CD4-positive, CD25-positive, alpha-beta regulatory T cell (primary cell): ENCODE results near the gene MOBP. TPM values are rescaled to one million over a fixed set of nuclear protein-coding genes. Genes with fewer than 3 reads are reported as not detected.
"Not testable (repeated sequence)": the region's sequence is repeated elsewhere in the genome, so short reads cannot be mapped to it uniquely, and the experiment has no call there.

Experiments
- ATAC-seq, 2 donors: fragments of 150-1000 bp; cut with Tn5 transposase; one replicate each; pipeline ENCODE4 v1.10.0; 2021; ENCODE audit warnings: low read depth in 2 of 2, moderate number of reproducible peaks in 2 of 2, moderate library complexity in 1 of 2
- DNase-seq, 3 donors: peaks; one replicate each; pipeline versions ENCODE4 v3.0.0 to v3.0.0-alpha.2; 2012 to 2022; ENCODE audit warnings: mixed read lengths in 1 of 3
- H3K27ac ChIP-seq: one replicate; pipeline ENCODE4 v1.7.0; 2013; ENCODE audit warnings: mild to moderate bottlenecking, low read length; ENCODE audit not compliant: insufficient read depth, poor library complexity, severe bottlenecking
- H3K27me3 ChIP-seq: one replicate; pipeline ENCODE4 v1.7.0; 2013; ENCODE audit warnings: low read length; ENCODE audit not compliant: control insufficient read depth, insufficient read depth
- H3K36me3 ChIP-seq: one replicate; pipeline ENCODE4 v1.7.0; 2013; ENCODE audit warnings: mild to moderate bottlenecking, low read length, moderate library complexity; ENCODE audit not compliant: control insufficient read depth, insufficient read depth
- H3K4me1 ChIP-seq: 2 replicates; pipeline ENCODE4 v1.7.0; 2013; ENCODE audit warnings: mild to moderate bottlenecking, low read length; ENCODE audit not compliant: insufficient read depth, control insufficient read depth, poor library complexity, severe bottlenecking
- H3K4me3 ChIP-seq: one replicate; pipeline ENCODE4 v1.7.0; 2013; ENCODE audit warnings: low read depth, mild to moderate bottlenecking, low read length, moderate library complexity
- H3K9me3 ChIP-seq, 2 experiments: 1 replicate in 1 of 2; 2 replicates in 1 of 2; pipeline ENCODE4 v1.7.0; 2013; ENCODE audit warnings: low read length in 2 of 2, mild to moderate bottlenecking in 1 of 2, moderate library complexity in 1 of 2; ENCODE audit not compliant: control insufficient read depth in 2 of 2
- H3K27ac Mint-ChIP-seq, 3 donors: one replicate each; pipeline ENCODE4 v1.8.0; 2020 to 2022; ENCODE audit warnings: mild to moderate bottlenecking in 3 of 3, mixed read lengths in 3 of 3, moderate library complexity in 2 of 3
- H3K27me3 Mint-ChIP-seq: one replicate; pipeline ENCODE4 v1.8.0; 2022; ENCODE audit warnings: mild to moderate bottlenecking, mixed read lengths
- H3K36me3 Mint-ChIP-seq: one replicate; pipeline ENCODE4 v1.8.0; 2020; ENCODE audit warnings: mixed read lengths
- H3K4me1 Mint-ChIP-seq, 4 donors: one replicate each; pipeline ENCODE4 v1.8.0; 2020 to 2022; ENCODE audit warnings: mixed read lengths in 4 of 4, mild to moderate bottlenecking in 1 of 4
- H3K4me3 Mint-ChIP-seq, 4 donors: one replicate each; pipeline ENCODE4 v1.8.0; 2020 to 2022; ENCODE audit warnings: mild to moderate bottlenecking in 4 of 4, mixed read lengths in 4 of 4, moderate library complexity in 3 of 4
- H3K9me3 Mint-ChIP-seq, 7 donors: one replicate each; pipeline ENCODE4 v1.8.0; 2020 to 2022; ENCODE audit warnings: mixed read lengths in 7 of 7, mild to moderate bottlenecking in 3 of 7, moderate library complexity in 2 of 7
- polyA plus RNA-seq, 4 donors: library from polyadenylated mRNA; unstranded; fragments of 300-500 nt; fragmentation: Illumina TruSeq; gene quantifications; one replicate each; pipeline ENCODE4 v1.2.3, GENCODE V29; 2021
- total RNA-seq: library from RNA; stranded (reverse); gene quantifications from one replicate; pipeline ENCODE4 v1.2.3, GENCODE V29; 2022

Gene MOBP
- total and polyA plus RNA-seq, 5 donors from 2014 or later, result not detected

DNA sequence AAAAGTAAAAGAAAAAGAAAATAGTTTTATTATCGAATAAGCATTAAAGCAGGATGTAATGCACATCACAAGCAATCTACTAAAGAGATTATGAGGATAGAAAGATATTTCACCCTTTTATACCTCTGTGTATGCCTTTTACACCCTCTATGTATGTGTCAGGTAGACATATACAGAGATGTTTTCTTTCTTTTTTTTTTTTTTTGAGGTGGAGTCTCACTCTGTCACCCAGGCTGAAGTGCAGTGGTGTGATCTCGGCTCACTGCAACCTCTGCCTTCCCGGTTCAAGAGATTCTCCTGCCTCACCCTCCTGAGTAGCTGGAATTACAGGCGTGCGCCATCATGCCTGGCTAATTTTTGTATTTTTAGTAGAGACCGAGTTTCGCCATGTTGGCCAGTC lies 13.6 kb upstream of the MOBP start:
- not testable (repeated sequence) for ATAC-seq, H3K27ac Mint-ChIP-seq, H3K9me3 ChIP-seq, H3K36me3 ChIP-seq, DNase-seq, H3K4me3 Mint-ChIP-seq, H3K9me3 Mint-ChIP-seq, H3K36me3 Mint-ChIP-seq, H3K4me3 ChIP-seq, H3K27ac ChIP-seq, H3K4me1 Mint-ChIP-seq, H3K27me3 ChIP-seq, H3K4me1 ChIP-seq
- H3K27me3 Mint-ChIP-seq, result peaks cover 40% of the 10 kb centered on the region

DNA sequence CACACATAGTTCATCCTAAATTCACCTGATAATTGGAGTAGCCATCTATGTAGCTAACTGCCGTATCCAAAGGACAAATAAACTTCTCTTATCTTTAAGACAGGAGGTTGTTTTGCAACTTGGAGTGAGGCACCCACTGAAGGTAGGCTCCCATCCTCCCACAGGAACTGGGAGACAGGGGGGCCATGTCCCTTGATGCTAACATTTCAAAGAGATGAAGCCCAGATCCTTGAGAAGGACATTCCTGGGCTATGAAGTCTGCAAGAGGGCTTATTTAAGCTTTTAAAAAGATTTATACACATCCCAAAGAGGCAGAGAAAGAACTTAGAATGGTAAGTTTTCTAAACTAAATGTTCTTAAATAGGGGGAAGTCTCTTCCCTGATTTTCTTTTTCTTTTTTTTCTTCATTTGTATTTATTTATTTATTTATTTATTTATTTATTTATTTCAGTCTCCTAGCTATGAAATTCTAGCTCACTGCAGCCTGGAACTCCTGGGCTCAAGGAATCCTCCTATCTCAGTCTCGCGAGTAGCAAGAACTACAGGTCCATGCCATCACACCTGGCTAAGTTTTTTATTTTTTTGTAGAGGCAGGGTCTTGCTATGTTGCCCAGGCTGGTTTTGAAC lies 12.8 kb upstream of the MOBP start:
- Mint-ChIP-seq H3K27me3 (peaks cover 44% of the 10 kb centered on the region), H3K36me3 (no peaks in the 10 kb centered on the region), H3K9me3 (peaks cover 0 to 2% (median 0%) of the 10 kb centered on the region in 7 donors), H3K27ac (no peak overlapping the region), H3K4me1 (no peaks in the 10 kb centered on the region), H3K4me3 (no peak overlapping the region)
- H3K9me3 ChIP-seq, result no peaks in the 10 kb centered on the region
- ATAC-seq (no peak), DNase-seq (no peak)
- H3K36me3 ChIP-seq, result no peaks in the 10 kb centered on the region
- no peak overlapping the region for H3K27ac ChIP-seq
- no peaks in the 10 kb centered on the region for H3K4me1 ChIP-seq
- H3K4me3 ChIP-seq, result no peak overlapping the region
- H3K27me3 ChIP-seq, result peaks cover 6% of the 10 kb centered on the region

DNA sequence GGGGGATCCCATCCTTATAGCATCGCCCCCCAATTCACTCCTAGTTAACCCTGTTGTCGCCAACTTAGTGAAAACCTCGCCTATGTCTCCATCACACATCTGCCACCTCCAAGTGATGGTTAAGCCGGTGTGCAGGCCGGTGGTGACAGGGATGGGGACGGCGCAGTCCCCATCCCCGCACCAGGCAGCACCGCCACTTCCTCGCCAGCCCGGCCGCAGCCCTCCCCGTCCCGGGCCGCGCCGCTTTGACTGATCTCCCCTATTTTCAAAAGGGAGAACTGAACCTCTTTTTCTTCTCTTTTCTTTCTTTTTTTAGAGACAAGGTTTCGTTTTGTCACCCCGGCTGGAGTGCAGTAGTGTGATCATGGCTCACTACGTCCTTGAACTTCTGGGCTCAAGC lies 11.3 kb upstream of the MOBP start:
- peaks cover 6% of the 10 kb centered on the region for H3K27me3 ChIP-seq
- H3K4me1 ChIP-seq, result no peaks in the 10 kb centered on the region
- H3K27ac ChIP-seq, result no peak overlapping the region
- H3K9me3 ChIP-seq, result no peaks in the 10 kb centered on the region
- H3K36me3 ChIP-seq, result no peaks in the 10 kb centered on the region
- no peak overlapping the region for H3K27ac Mint-ChIP-seq
- no peak overlapping the region for H3K4me3 ChIP-seq
- no peaks in the 10 kb centered on the region for H3K4me1 Mint-ChIP-seq
- ATAC-seq (no peak), DNase-seq (no peak)
- H3K4me3 Mint-ChIP-seq, result no peak overlapping the region
- H3K9me3 Mint-ChIP-seq, result peaks cover 0 to 2% (median 0%) of the 10 kb centered on the region in 7 donors
- H3K36me3 Mint-ChIP-seq, result no peaks in the 10 kb centered on the region
- H3K27me3 Mint-ChIP-seq, result peaks cover 44% of the 10 kb centered on the region

- Mint-ChIP-seq H3K27me3 (peaks cover 43% of the 10 kb centered on the region), H3K27ac (no peak overlapping the region), H3K4me1 (no peaks in the 10 kb centered on the region), H3K36me3 (no peaks in the 10 kb centered on the region), H3K4me3 (no peak overlapping the region), H3K9me3 (peaks cover 0 to 2% (median 0%) of the 10 kb centered on the region in 7 donors)
- H3K27me3 ChIP-seq, result peaks cover 6% of the 10 kb centered on the region
- H3K36me3 ChIP-seq, result no peaks in the 10 kb centered on the region
- no peak overlapping the region for H3K4me3 ChIP-seq
- H3K4me1 ChIP-seq, result no peaks in the 10 kb centered on the region
- H3K9me3 ChIP-seq, result no peaks in the 10 kb centered on the region
- ATAC-seq (no peak), DNase-seq (no peak)
- H3K27ac ChIP-seq, result no peak overlapping the region
These were observed 10.1 kb upstream of the MOBP start for GRCh38 chr3:39457361-39457760.

DNA sequence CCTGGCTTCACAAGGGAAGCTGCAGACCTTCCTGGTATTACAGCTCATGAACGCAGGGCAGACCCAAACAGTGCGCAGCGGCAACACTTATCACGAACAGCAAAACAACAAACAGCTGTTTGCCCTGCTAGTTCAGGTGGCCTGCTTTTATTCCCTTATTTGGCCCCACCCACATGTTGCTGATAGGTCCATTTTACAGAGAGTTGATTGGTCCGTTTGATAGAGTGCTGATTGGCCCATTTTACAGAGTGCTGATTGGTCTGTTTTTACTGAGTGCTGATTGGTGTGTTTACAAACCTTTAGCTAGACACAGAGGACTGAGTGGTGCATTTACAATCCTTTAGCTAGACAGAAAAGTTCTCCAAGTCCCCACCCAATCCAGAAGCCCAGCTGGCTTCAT lies 8.9 kb upstream of the MOBP start:
- DNase-seq, H3K27ac Mint-ChIP-seq, H3K36me3 ChIP-seq, H3K4me3 Mint-ChIP-seq, H3K36me3 Mint-ChIP-seq, H3K4me1 Mint-ChIP-seq, H3K9me3 Mint-ChIP-seq, H3K4me1 ChIP-seq, H3K9me3 ChIP-seq, ATAC-seq, H3K4me3 ChIP-seq, H3K27me3 ChIP-seq, H3K27ac ChIP-seq: not testable (repeated sequence)
- peaks cover 50% of the 10 kb centered on the region for H3K27me3 Mint-ChIP-seq

DNA sequence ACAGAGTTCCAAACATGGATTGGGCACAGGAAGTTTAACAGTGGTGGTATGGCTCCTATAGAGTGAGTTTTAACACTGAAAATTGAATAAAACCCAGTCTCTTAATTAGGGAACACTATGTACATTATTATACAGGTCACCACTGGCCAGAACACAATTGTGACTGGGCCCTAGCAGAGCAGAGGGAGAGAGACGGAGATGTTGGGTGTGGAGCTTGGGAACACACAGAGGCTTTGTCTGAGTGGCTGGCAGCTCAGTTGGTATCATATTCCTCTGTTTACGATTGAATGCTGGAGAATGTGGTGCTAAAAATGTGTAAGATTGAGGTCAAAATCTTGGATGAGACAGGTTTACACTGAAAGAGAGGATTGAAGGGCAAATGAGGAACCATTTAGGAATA lies 6.8 kb upstream of the MOBP start:
- no peak for DNase-seq
- Mint-ChIP-seq H3K4me1 (no peaks in the 10 kb centered on the region), H3K27me3 (peaks cover 41% of the 10 kb centered on the region), H3K4me3 (no peak overlapping the region), H3K36me3 (no peaks in the 10 kb centered on the region), H3K27ac (no peak overlapping the region), H3K9me3 (no peaks in the 10 kb centered on the region)
- no peak for ATAC-seq
- H3K36me3 ChIP-seq, result no peaks in the 10 kb centered on the region
- no peaks in the 10 kb centered on the region for H3K4me1 ChIP-seq
- no peak overlapping the region for H3K27ac ChIP-seq
- H3K4me3 ChIP-seq, result no peak overlapping the region
- H3K9me3 ChIP-seq, result no peaks in the 10 kb centered on the region
- peaks cover 4% of the 10 kb centered on the region for H3K27me3 ChIP-seq

- H3K27ac Mint-ChIP-seq, result no peak overlapping the region
- H3K36me3 Mint-ChIP-seq, result no peaks in the 10 kb centered on the region
- DNase-seq, result no peak
- H3K27me3 Mint-ChIP-seq, result peaks cover 35% of the 10 kb centered on the region
- no peak overlapping the region for H3K4me3 Mint-ChIP-seq
- Histone ChIP-seq H3K9me3 (no peaks in the 10 kb centered on the region), H3K27ac (no peak overlapping the region), H3K36me3 (no peaks in the 10 kb centered on the region), H3K4me1 (no peaks in the 10 kb centered on the region), H3K4me3 (no peak overlapping the region), H3K27me3 (peaks cover 4% of the 10 kb centered on the region)
- no peaks in the 10 kb centered on the region for H3K4me1 Mint-ChIP-seq
- no peak for ATAC-seq
- H3K9me3 Mint-ChIP-seq, result peaks cover 0 to 1% (median 0%) of the 10 kb centered on the region in 7 donors
These were observed 4.2 kb upstream of the MOBP start for GRCh38 chr3:39463269-39463668.

DNA sequence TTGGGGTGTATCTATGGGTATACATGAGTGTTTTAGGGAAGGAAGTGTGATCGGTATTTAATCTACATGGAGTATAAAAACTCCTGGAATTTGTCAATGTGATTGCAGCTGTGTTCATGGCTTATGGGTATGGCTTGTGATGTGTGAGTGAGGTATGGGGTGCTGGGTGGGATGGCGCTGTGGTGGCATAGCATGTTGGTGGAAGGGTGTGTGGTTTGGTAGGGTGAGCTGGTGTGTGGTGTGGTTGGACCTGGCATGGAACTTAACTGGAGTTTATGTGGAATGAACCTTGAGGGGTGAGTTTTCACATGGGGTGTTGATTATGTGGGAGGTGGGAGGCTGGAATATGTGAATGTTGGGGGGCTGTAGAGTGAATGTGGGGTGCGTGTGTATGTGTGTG lies 492 bp upstream of the MOBP start:
- H3K36me3 Mint-ChIP-seq, result no peaks in the 10 kb centered on the region
- DNase-seq (no peak), ATAC-seq (no peak)
- Histone ChIP-seq H3K27ac (no peak overlapping the region), H3K9me3 (no peaks in the 10 kb centered on the region), H3K36me3 (no peaks in the 10 kb centered on the region), H3K27me3 (peaks cover 6% of the 10 kb centered on the region), H3K4me3 (no peak overlapping the region), H3K4me1 (no peaks in the 10 kb centered on the region)
- H3K4me1 Mint-ChIP-seq, result no peaks in the 10 kb centered on the region
- peaks cover 35% of the 10 kb centered on the region for H3K27me3 Mint-ChIP-seq
- peaks cover 0 to 1% (median 0%) of the 10 kb centered on the region in 7 donors for H3K9me3 Mint-ChIP-seq
- H3K4me3 Mint-ChIP-seq, result no peak overlapping the region
- H3K27ac Mint-ChIP-seq, result no peak overlapping the region
